ENCODE measurements around the gene GABARAPL1. TPM values are rescaled to one million over a fixed set of nuclear protein-coding genes. Genes with fewer than 3 reads are reported as not detected.

The GABARAPL1 gene
- total RNA-seq, 4 donors from 2014 or later = 115 to 216 (median 148) TPM

DNA sequence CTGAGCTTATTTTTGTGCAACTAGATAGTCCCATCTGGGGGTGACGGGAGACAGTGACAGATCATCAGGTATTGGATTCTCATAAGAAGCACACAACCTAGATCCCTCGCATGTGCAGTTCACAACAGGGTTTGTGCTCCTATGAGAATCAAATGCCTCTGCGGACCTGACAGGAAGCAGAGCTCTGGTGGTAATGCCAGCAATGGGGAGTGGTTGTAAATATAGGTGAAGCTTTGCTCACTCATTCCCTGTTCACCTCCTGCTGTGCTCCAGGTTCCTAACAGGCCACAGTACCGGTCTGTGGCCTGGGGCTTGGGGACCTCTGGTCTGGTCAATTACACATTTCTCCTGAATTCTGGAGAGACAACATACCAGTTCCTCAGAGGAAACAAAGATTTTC lies 39.0 kb downstream of the GABARAPL1 start:
- H3K4me1 ChIP-seq = no peaks in the 10 kb centered on the region
- H3K4me3 ChIP-seq (replicated peaks in 1 of 3) = no peak overlapping the region
- no peaks in the 10 kb centered on the region for H3K36me3 ChIP-seq
- no peak for DNase-seq
- intact Hi-C loops (cut with DNase I) = no loop called here
- no peak for TF ChIP-seq POLR2A (IDR thresholded peaks at IDR 0.05)
- TF ChIP-seq, protein P1, sequence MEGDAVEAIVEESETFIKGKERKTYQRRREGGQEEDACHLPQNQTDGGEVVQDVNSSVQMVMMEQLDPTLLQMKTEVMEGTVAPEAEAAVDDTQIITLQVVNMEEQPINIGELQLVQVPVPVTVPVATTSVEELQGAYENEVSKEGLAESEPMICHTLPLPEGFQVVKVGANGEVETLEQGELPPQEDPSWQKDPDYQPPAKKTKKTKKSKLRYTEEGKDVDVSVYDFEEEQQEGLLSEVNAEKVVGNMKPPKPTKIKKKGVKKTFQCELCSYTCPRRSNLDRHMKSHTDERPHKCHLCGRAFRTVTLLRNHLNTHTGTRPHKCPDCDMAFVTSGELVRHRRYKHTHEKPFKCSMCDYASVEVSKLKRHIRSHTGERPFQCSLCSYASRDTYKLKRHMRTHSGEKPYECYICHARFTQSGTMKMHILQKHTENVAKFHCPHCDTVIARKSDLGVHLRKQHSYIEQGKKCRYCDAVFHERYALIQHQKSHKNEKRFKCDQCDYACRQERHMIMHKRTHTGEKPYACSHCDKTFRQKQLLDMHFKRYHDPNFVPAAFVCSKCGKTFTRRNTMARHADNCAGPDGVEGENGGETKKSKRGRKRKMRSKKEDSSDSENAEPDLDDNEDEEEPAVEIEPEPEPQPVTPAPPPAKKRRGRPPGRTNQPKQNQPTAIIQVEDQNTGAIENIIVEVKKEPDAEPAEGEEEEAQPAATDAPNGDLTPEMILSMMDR (IDR thresholded peaks at IDR 0.05) = no peak
- 93 to 98% methylated on average over 4 of the region's 4 CpGs for WGBS, 2 donors
- H3K9me3 ChIP-seq = no peaks in the 10 kb centered on the region
- no peaks in the 10 kb centered on the region for H3K27me3 ChIP-seq
- no peak overlapping the region for H3K27ac ChIP-seq

DNA sequence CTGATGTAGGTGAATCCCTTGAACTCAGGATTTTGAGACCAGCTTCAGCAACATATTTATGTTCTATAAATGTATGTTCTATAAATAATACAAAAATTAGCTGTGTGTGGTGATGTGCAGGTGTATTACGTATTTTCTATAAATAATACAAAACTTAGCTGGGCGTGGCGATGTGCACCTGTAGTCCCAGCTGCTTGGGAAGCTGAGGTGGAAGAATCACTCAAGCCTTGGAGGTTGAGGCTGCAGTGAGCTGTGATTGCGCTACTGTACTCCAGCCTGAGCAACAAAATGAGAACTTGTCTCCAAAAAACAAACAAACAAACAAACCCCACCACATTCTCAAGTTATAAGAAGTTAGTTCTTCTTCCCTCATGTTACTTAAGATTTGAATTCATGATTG lies 39.5 kb downstream of the GABARAPL1 start:
- H3K4me3 ChIP-seq (replicated peaks in 1 of 3) = no peak overlapping the region
- no peaks in the 10 kb centered on the region for H3K36me3 ChIP-seq
- intact Hi-C loops (cut with DNase I) = no loop called here
- H3K27ac ChIP-seq = no peak overlapping the region
- TF ChIP-seq, protein P1 (IDR thresholded peaks at IDR 0.05) = no peak
- no peak for TF ChIP-seq POLR2A (IDR thresholded peaks at IDR 0.05)
- 96 to 99% methylated on average over 4 of the region's 4 CpGs for WGBS, 2 donors
- H3K4me1 ChIP-seq = no peaks in the 10 kb centered on the region
- no peaks in the 10 kb centered on the region for H3K27me3 ChIP-seq
- H3K9me3 ChIP-seq = no peaks in the 10 kb centered on the region
- no peak for DNase-seq

DNA sequence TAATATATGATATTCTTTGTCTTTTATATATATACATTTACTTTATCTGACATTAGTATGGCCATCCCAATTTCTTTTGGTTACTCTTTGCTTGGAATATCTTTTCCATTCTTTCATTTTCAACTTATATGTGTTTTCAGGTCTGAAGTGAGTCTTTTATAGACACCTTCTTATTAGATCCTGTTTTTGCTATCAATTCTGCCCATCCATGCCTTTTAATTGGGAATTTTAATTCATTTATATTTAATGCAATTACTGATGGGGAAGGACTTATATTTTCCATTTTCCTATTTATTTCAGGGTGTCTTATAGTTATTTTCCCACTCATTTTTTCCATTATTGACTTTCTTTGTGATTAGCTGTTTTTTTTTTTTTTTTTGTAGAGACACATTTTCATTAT lies 43.4 kb downstream of the GABARAPL1 start:
- no peak for DNase-seq
- H3K4me1 ChIP-seq = no peaks in the 10 kb centered on the region
- H3K36me3 ChIP-seq = no peaks in the 10 kb centered on the region
- intact Hi-C loops (cut with DNase I) = no loop called here
- no peak for TF ChIP-seq POLR2A (IDR thresholded peaks at IDR 0.05)
- TF ChIP-seq, protein P1 (IDR thresholded peaks at IDR 0.05) = no peak
- H3K27me3 ChIP-seq = no peaks in the 10 kb centered on the region
- H3K27ac ChIP-seq = no peak overlapping the region
- H3K4me3 ChIP-seq (replicated peaks in 1 of 3) = no peak overlapping the region
- H3K9me3 ChIP-seq = no peaks in the 10 kb centered on the region

DNA sequence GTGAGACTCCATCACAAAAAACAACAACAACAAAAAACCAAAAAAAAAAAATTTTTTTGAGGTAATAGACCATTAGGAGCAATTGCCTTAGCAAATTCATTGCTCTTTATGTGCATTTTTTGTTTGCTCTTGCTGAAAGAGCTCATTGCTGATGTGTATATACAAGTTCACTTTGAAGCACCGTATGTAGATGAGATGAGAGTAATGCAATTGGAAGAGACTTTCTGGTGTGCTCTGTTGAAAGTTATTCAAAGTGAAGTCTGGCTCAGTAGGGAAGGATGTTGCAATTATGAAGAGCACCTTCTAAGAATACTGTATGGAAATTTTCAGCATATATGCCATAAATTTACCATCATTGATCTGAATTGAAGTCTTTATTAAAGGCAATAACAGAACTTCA lies 48.2 kb downstream of the GABARAPL1 start:
- no peak for DNase-seq
- Histone ChIP-seq H3K9me3 (no peaks in the 10 kb centered on the region), H3K36me3 (no peaks in the 10 kb centered on the region), H3K27me3 (no peaks in the 10 kb centered on the region), H3K4me3 (replicated peaks in 1 of 3) (no peak overlapping the region), H3K4me1 (no peaks in the 10 kb centered on the region), H3K27ac (no peak overlapping the region)
- TF ChIP-seq, protein P1 (IDR thresholded peaks at IDR 0.05) = no peak
- no peak for TF ChIP-seq POLR2A (IDR thresholded peaks at IDR 0.05)
- 0% methylated on average over 1 of the region's 1 CpG for WGBS, 2 donors
- intact Hi-C loops (cut with DNase I) = no loop called here

DNA sequence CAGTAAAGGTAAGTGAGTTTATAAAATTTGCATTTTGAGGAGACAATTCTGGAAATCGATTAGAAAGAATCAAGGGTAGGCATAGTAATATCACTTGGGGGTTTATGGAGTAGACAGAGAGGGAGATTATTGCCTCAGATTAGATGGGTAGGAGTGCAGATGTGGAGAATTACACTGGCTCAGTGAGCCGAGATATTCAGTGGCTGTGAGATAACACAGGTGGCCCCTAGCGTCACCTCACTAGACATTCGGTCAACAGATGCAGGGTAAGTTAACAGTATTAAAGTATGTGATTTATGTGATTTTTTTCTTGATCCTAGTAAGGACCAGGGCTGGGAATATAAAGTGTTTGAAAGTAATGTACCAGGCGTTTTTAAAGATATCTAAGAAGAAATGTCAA lies 55.4 kb downstream of the GABARAPL1 start:
- TF ChIP-seq, protein P1 (IDR thresholded peaks at IDR 0.05) = no peak
- no peak for TF ChIP-seq POLR2A (IDR thresholded peaks at IDR 0.05)
- intact Hi-C loops (cut with DNase I) = no loop called here
- Histone ChIP-seq H3K4me3 (replicated peaks in 1 of 3) (no peak overlapping the region), H3K4me1 (no peaks in the 10 kb centered on the region), H3K36me3 (no peaks in the 10 kb centered on the region), H3K27ac (no peak overlapping the region), H3K27me3 (no peaks in the 10 kb centered on the region), H3K9me3 (no peaks in the 10 kb centered on the region)
- no peak for DNase-seq
- WGBS, 2 donors = 70 to 75% methylated on average over 5 of the region's 5 CpGs

All from thyroid gland (tissue), 4 donors.